RWPE2 (cell line): Measurements from ENCODE around the gene PARD6G.
"Not testable (repeated sequence)": the region's sequence is repeated elsewhere in the genome, so short reads cannot be mapped to it uniquely, and the experiment has no call there.

Source experiments
- ATAC-seq: fragments of 200-7000 bp; cut with Tn5 transposase; 3 replicates; pipeline ENCODE4 v1.9.1; 2021; ENCODE audit warnings: low read depth
- DNase-seq: peaks from one replicate; pipeline ENCODE4 v3.0.0-alpha.2; 2020; ENCODE audit warnings: low spot score
- H3K27ac ChIP-seq: fragments of 450-650 bp; 2 replicates; pipeline ENCODE4 v1.5.1; 2017; ENCODE audit warnings: mild to moderate bottlenecking; ENCODE audit not compliant: poor library complexity, severe bottlenecking
- H3K27me3 ChIP-seq: fragments of 250-450 bp; sonication (Bioruptor Pico); 2 replicates; pipeline ENCODE4 v1.5.1; 2021; ENCODE audit warnings: mild to moderate bottlenecking, moderate library complexity; ENCODE audit not compliant: insufficient read depth, poor library complexity, severe bottlenecking
- H3K36me3 ChIP-seq: fragments of 250-450 bp; sonication (Bioruptor Pico); 2 replicates; pipeline ENCODE4 v1.5.1; 2020; ENCODE audit warnings: low read depth, mild to moderate bottlenecking, moderate library complexity
- H3K4me1 ChIP-seq: fragments of 250-450 bp; sonication (Bioruptor Pico); 2 replicates; pipeline ENCODE4 v1.5.1; 2021; ENCODE audit warnings: mild to moderate bottlenecking, moderate library complexity; ENCODE audit not compliant: insufficient read depth, poor library complexity, severe bottlenecking
- H3K4me3 ChIP-seq: fragments of 250-450 bp; sonication (Bioruptor Pico); 2 replicates; pipeline ENCODE4 v1.5.1; 2021; ENCODE audit warnings: mild to moderate bottlenecking, moderate library complexity; ENCODE audit not compliant: severe bottlenecking
- H3K9me3 ChIP-seq: fragments of 250-450 bp; sonication (Bioruptor Pico); 2 replicates; pipeline ENCODE4 v1.5.1; 2021; ENCODE audit warnings: mild to moderate bottlenecking, moderate library complexity; ENCODE audit not compliant: severe bottlenecking
- TF ChIP-seq, protein P1 (sequence below): fragments of 450-650 bp; IDR thresholded peaks from one replicate; pipeline ENCODE4 v1.5.1; 2017; ENCODE audit warnings: mild to moderate bottlenecking, moderate library complexity; ENCODE audit not compliant: poor library complexity, severe bottlenecking

Gene PARD6G

DNA sequence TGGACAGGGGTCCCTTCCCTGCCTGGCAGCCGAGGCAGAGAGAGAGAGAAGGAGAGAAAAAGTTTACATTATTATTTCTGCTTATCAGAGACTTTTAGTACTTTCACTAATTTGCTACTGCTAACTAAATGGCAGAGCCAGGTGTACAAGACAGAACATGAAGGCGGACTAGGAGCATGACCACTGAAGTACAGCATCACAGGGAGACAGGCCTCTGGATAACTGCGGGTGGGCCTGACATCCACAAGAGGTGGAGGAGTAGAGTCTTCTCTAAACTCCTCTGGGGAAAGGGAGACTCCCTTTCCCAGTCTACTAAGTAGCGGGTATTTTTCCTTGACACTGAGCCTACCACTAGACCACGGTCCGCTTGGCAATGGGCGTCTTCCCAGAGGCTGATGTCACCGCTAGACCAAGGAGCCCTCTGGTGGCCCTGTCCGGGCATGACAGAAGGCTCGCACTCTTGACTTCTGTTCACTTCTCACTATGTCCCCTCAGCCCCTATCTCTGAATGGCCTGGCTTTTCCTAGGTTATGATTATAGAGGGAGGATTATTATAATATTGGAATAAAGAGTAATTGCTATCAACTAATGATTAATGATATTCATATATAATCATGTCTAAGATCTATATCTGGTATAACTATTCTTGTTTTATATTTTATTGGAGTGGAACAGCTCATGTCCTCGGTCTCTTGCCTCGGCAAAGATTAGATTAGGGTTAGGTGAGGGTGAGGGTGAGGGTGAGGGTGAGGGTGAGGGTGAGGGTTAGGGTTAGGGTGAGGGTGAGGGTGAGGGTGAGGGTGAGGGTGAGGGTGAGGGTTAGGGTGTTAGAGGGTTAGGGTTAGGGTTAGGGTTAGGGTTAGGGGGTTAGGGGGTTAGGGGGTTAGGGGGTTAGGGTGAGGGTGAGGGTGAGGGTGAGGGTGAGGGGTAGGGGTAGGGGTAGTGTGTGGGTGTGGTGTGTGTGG is 10.5 kb upstream of the PARD6G start:
- DNase-seq, H3K4me1 ChIP-seq, H3K27me3 ChIP-seq, H3K27ac ChIP-seq, H3K4me3 ChIP-seq, H3K36me3 ChIP-seq, H3K9me3 ChIP-seq: not testable (repeated sequence)
- ATAC-seq, result peak; percentile 63
- TF ChIP-seq, protein P1, sequence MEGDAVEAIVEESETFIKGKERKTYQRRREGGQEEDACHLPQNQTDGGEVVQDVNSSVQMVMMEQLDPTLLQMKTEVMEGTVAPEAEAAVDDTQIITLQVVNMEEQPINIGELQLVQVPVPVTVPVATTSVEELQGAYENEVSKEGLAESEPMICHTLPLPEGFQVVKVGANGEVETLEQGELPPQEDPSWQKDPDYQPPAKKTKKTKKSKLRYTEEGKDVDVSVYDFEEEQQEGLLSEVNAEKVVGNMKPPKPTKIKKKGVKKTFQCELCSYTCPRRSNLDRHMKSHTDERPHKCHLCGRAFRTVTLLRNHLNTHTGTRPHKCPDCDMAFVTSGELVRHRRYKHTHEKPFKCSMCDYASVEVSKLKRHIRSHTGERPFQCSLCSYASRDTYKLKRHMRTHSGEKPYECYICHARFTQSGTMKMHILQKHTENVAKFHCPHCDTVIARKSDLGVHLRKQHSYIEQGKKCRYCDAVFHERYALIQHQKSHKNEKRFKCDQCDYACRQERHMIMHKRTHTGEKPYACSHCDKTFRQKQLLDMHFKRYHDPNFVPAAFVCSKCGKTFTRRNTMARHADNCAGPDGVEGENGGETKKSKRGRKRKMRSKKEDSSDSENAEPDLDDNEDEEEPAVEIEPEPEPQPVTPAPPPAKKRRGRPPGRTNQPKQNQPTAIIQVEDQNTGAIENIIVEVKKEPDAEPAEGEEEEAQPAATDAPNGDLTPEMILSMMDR, result peak; percentile 84

DNA sequence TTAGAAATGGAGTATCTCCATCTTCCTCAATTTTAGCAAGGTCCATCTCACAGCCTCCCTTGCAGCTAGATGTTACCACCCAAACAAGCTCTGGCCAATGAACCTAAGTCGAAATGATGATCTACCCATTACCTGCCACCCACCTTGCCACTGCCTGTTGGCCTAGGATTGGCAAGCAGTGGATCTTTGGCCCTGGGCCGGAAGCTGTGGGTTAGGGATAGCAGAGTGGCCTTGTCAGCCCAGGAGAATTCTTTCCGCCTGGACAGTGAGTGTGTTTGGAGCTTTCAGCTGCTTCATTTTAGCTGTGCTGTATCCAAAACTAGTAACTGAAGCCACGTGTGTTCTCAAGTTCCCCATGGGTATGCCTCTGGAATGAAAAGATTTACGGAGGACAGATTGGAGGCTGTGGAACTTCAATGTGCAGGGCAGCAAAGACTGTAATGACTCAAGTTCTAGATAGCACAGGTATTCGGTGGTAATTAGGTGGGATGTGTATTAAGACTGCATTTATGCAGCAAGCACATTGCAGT is 7.7 kb upstream of the PARD6G start:
- H3K4me3 ChIP-seq, result no peak overlapping the region
- H3K4me1 ChIP-seq, result peaks cover 5% of the 10 kb centered on the region
- no peaks in the 10 kb centered on the region for H3K9me3 ChIP-seq
- no peak overlapping the region for H3K27ac ChIP-seq
- TF ChIP-seq, protein P1, result no peak
- no peaks in the 10 kb centered on the region for H3K27me3 ChIP-seq
- DNase-seq, result no peak
- no peaks in the 10 kb centered on the region for H3K36me3 ChIP-seq
- ATAC-seq, result no peak

DNA sequence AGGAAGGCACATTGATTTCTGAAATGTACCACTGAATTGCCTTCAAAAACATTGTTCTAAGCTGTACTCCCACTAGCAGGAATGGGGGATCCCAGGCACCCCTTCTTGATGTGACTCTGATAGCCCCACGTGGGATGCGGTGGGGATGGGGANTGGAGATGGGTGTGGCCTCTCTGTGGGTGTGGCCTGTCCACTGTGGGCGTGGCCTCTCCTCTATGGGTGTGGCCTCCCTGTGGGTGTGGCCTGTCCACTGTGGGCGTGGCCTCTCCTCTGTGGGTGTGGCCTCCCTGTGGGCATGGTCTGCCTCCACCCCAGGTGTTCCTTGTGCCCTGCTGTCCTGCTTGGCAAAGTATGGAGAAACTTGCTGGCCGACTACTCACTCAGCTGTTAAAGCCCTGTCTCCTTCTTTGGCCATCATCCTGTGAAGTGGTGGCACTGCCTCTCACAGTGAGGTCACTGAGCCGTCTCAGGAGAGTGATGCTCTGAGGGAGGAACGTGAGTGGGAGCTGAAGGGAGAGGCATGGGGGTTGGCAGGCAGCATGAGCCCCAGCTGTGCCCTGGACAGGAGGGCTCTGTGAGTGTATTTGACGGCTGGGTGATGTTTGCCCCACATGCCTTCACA is 6.7 kb upstream of the PARD6G start:
- H3K36me3 ChIP-seq, result no peaks in the 10 kb centered on the region
- H3K27me3 ChIP-seq, result no peaks in the 10 kb centered on the region
- H3K4me1 ChIP-seq, result peaks cover 7% of the 10 kb centered on the region
- ATAC-seq (peak; percentile 33; the same call in 1 of the 3 replicates), DNase-seq (no peak)
- H3K9me3 ChIP-seq, result no peaks in the 10 kb centered on the region
- TF ChIP-seq, protein P1, result no peak
- no peak overlapping the region for H3K27ac ChIP-seq
- H3K4me3 ChIP-seq, result no peak overlapping the region

DNA sequence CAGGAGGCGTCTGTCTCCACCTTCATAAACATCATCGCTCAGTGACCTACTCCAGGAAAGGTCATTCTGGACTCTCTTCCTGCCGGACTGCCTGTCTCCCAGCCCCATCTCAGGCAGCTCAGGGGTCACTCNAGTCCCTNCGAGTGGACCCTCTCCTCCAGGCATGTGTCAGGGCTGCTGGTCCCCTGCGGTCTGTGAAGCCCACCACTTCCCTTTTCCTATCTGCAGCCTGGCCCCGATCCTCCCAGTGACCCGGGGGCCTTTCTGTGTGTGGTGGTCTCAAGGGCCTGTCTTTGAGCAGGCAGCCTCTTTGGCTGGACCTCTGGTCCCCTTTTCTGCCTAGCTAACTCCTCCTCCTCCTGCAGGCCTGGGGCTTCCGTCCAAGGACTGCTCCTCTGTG is 5.9 kb upstream of the PARD6G start:
- TF ChIP-seq, protein P1, result no peak
- H3K4me1 ChIP-seq, result peaks cover 7% of the 10 kb centered on the region
- no peak overlapping the region for H3K4me3 ChIP-seq
- ATAC-seq (no peak), DNase-seq (no peak)
- H3K36me3 ChIP-seq, result no peaks in the 10 kb centered on the region
- H3K27ac ChIP-seq, result no peak overlapping the region
- no peaks in the 10 kb centered on the region for H3K9me3 ChIP-seq
- no peaks in the 10 kb centered on the region for H3K27me3 ChIP-seq
